Testis (tissue), 3 donors: ENCODE results near the gene TACC2. TPM values are rescaled to one million over a fixed set of nuclear protein-coding genes. Genes with fewer than 3 reads are reported as not detected.
"Not testable (repeated sequence)": the region's sequence is repeated elsewhere in the genome, so short reads cannot be mapped to it uniquely, and the experiment has no call there.

Experiments
- DNase-seq: peaks from one replicate; pipeline ENCODE4 v3.0.0-alpha.2; 2019
- H3K27ac ChIP-seq, 2 donors: fragments of 200-600 bp; sonication (generic); one replicate each; pipeline ENCODE4 v1.5.1; 2019
- H3K27me3 ChIP-seq: fragments of 200-600 bp; sonication (generic); one replicate; pipeline ENCODE4 v1.5.1; 2019
- H3K36me3 ChIP-seq: fragments of 200-600 bp; sonication (generic); one replicate; pipeline ENCODE4 v1.5.1; 2017; ENCODE audit warnings: low read depth; ENCODE audit errors: missing control alignments
- H3K4me1 ChIP-seq: fragments of 200-600 bp; sonication (generic); one replicate; pipeline ENCODE4 v1.5.1; 2019
- H3K4me3 ChIP-seq, 2 donors: fragments of 200-600 bp; sonication (generic); one replicate each; pipeline ENCODE4 v1.5.1; 2017 to 2019
- H3K9me3 ChIP-seq: fragments of 200-600 bp; sonication (generic); one replicate; pipeline ENCODE4 v1.5.1; 2017
- CTCF ChIP-seq, 3 experiments: fragments of 450-650 bp in 2 of 3; fragments of 200-600 bp in 1 of 3; sonication (generic) in 1 of 3; IDR thresholded peaks; one replicate each; pipeline ENCODE4 v1.5.1; 2016 to 2019; ENCODE audit warnings: antibody characterized with exemption in 3 of 3, mild to moderate bottlenecking in 2 of 3, moderate library complexity in 1 of 3
- POLR2A ChIP-seq: fragments of 450-650 bp; IDR thresholded peaks from one replicate; pipeline ENCODE4 v1.6.1; 2017; ENCODE audit warnings: antibody characterized with exemption, mild to moderate bottlenecking, moderate library complexity
- WGBS, 2 donors: methylation state at CpG; one replicate each; pipeline ENCODE4 v1.1.5; 2018; 5-methylcytosine and 5-hydroxymethylcytosine counted together
- intact Hi-C: fragments of 100-400 bp; cut with DNase I; formaldehyde crosslinking; loops from one replicate; pipeline ENCODE4 v1.15.1; 2023; ENCODE audit warnings: low total_unique reads
- polyA plus RNA-seq: library from polyadenylated mRNA; stranded (reverse); fragments of 350-450 nt; fragmentation: Illumina TruSeq; extraction: RNeasy Lipid Tissue Mini Kit (QIAGEN cat#74804); gene quantifications from one replicate; pipeline ENCODE4 v1.2.3, GENCODE V29; 2014; ENCODE audit warnings: low read depth, low replicate concordance; ENCODE audit not compliant: insufficient read depth
- total RNA-seq, 2 donors: library from RNA; depleted of rRNA; stranded (reverse); fragments of >200 nt; gene quantifications; one replicate each; pipeline ENCODE4 v1.2.3, GENCODE V29; 2016

Gene TACC2
- total and polyA plus RNA-seq, 3 donors from 2014 or later: 18.0 to 24.2 (median 21.3) TPM

GRCh38 chr10:121981346-121981745 is 7.6 kb upstream of the TACC2 start:
- no peak overlapping the region for H3K27ac ChIP-seq
- no peaks in the 10 kb centered on the region for H3K9me3 ChIP-seq
- H3K27me3 ChIP-seq: no peaks in the 10 kb centered on the region
- no peak for TF ChIP-seq POLR2A
- no peak for TF ChIP-seq CTCF (IDR thresholded peaks at IDR 0.05)
- H3K36me3 ChIP-seq: no peaks in the 10 kb centered on the region
- DNase-seq: no peak
- H3K4me3 ChIP-seq: no peak overlapping the region
- intact Hi-C loops: no loop called here
- 86 to 91% methylated on average over 2 of the region's 2 CpGs for WGBS, 2 donors
- H3K4me1 ChIP-seq: no peaks in the 10 kb centered on the region

DNA sequence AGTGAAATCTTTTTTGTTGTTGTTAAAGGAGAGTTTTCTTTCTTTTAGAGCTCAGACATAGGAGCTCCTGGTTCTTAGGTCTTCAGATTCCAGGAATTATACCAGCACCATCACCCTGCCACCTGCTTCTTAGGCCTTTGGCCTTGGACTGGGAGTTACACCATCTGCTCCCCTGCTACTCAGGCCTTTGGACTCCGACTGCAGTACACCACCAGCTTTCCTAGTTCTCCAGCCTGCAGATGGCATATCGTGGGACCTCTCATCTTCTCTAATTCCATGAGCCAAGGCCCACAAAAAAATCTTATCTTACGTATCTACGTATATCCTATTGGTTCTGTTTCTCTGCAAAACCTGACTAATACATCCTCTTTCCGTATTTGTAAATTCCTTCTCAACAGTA is 5.1 kb upstream of the TACC2 start:
- no peak for DNase-seq
- intact Hi-C loops: no loop called here
- 90 to 92% methylated on average over 5 of the region's 5 CpGs for WGBS, 2 donors
- Histone ChIP-seq H3K9me3 (no peaks in the 10 kb centered on the region), H3K36me3 (no peaks in the 10 kb centered on the region), H3K4me1 (no peaks in the 10 kb centered on the region), H3K4me3 (no peak overlapping the region), H3K27ac (no peak overlapping the region), H3K27me3 (no peaks in the 10 kb centered on the region)
- TF ChIP-seq POLR2A (no peak), CTCF (IDR thresholded peaks at IDR 0.05) (no peak)

GRCh38 chr10:121984463-121984862 is 4.5 kb upstream of the TACC2 start:
- DNase-seq: no peak
- no peak overlapping the region for H3K4me3 ChIP-seq

GRCh38 chr10:121990015-121990677 is 1.2 kb downstream of the TACC2 start:
- no peak for TF ChIP-seq POLR2A
- TF ChIP-seq CTCF (IDR thresholded peaks at IDR 0.05): no peak
- Histone ChIP-seq H3K9me3 (no peaks in the 10 kb centered on the region), H3K4me3 (no peak overlapping the region), H3K36me3 (no peaks in the 10 kb centered on the region), H3K4me1 (no peaks in the 10 kb centered on the region), H3K27me3 (no peaks in the 10 kb centered on the region), H3K27ac (no peak overlapping the region)
- no peak for DNase-seq
- intact Hi-C loops: no loop called here
- 88 to 90% methylated on average over 9 of the region's 9 CpGs for WGBS, 2 donors

More at GRCh38 chr10:121984463-121984862, 4.5 kb upstream of the TACC2 start:
- Histone ChIP-seq H3K27me3 (no peaks in the 10 kb centered on the region), H3K27ac (no peak overlapping the region), H3K4me1 (no peaks in the 10 kb centered on the region), H3K36me3 (no peaks in the 10 kb centered on the region), H3K9me3 (no peaks in the 10 kb centered on the region)
- intact Hi-C loops: no loop called here
- WGBS, 2 donors: 85 to 95% methylated on average over 2 of the region's 2 CpGs
- TF ChIP-seq CTCF (IDR thresholded peaks at IDR 0.05) (no peak), POLR2A (no peak)

- H3K4me3 ChIP-seq, H3K27ac ChIP-seq, intact Hi-C loops, H3K4me1 ChIP-seq, H3K27me3 ChIP-seq, DNase-seq, H3K9me3 ChIP-seq, H3K36me3 ChIP-seq: not testable (repeated sequence)
- 86 to 94% methylated on average over 4 of the region's 4 CpGs for WGBS, 2 donors
Observed at GRCh38 chr10:121991727-121992126, 2.8 kb downstream of the TACC2 start.
